GM12891 (cell line): ENCODE measurements around the gene SLC25A47.
"Not testable (repeated sequence)": the region's sequence is repeated elsewhere in the genome, so short reads cannot be mapped to it uniquely, and the experiment has no call there.

ENCODE experiments used
- POLR2A ChIP-seq: IDR thresholded peaks from 2 replicates; pipeline ENCODE4 v1.6.1; 2011; ENCODE audit warnings: low read depth, low read length, control low read depth
- POLR2AphosphoS5 ChIP-seq: IDR thresholded peaks from 2 replicates; pipeline ENCODE4 v1.6.1; 2011; ENCODE audit warnings: low read depth, low read length, control low read depth
- SPI1 ChIP-seq: IDR thresholded peaks from 2 replicates; pipeline ENCODE4 v1.6.1; 2011; ENCODE audit warnings: low read depth, low read length, control low read depth

DNA sequence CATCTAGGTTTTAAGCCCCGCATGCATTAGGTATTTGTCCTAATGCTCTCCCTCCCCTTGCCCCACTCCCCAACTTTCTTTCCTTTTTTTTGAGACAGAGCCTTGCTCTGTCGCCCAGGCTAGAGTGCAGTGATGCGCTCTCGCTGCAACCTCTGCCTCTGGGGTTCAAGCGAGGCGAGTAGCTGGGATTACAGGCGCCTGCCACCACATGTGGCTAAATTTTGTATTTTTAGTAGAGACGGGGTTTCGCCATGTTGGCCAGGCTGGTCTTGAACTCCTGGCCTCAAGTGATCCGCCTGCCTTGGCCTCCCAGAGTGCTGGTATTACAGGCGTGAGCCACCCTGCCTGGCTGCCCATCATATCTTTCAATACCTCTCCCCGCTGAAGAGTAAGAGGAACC is 19.7 kb downstream of the SLC25A47 start:
- not testable (repeated sequence) for TF ChIP-seq POLR2A, SPI1, POLR2AphosphoS5
